Measurements from ENCODE around the gene NPSR1.

GRCh38 chr7:34750209-34750608 is 92.2 kb downstream of the NPSR1 start:
- TF ChIP-seq BHLHE40 (IDR thresholded peaks at IDR 0.05; ENCODE audit: low read length) (no peak), ESRRA (IDR thresholded peaks at IDR 0.05; ENCODE audit: borderline replicate concordance, low read depth) (no peak), CTCF (IDR thresholded peaks at IDR 0.05 in 2 of 3, conservative IDR thresholded peaks at IDR 0.05 in 1 of 3; ENCODE audit: insufficient read depth in 2 of 3, low read depth in 1 of 3, low read length in 3 of 3) (no peak), EGR1 (conservative IDR thresholded peaks at IDR 0.05) (no peak), TBP (optimal IDR thresholded peaks at IDR 0.05; ENCODE audit: low read depth, low read length) (no peak), GTF3C2 (IDR thresholded peaks at IDR 0.05; ENCODE audit: borderline replicate concordance, extremely low read depth, insufficient read length) (no peak)

Measured in K562 (cell line).